CD4-positive, alpha-beta memory T cell (primary cell): ENCODE measurements around the gene TCERG1L. TPM values are rescaled to one million over a fixed set of nuclear protein-coding genes. Genes with fewer than 3 reads are reported as not detected.

Source experiments
- CTCF ChIA-PET: fragments of 350-600 bp; sonication (Branson Sonifier 250); formaldehyde crosslinking; loops from one replicate; lab custom pipeline; 2021; ENCODE audit warnings: inconsistent platforms; ENCODE audit not compliant: partially characterized antibody; lab: Charles Lee
- POLR2A ChIA-PET: fragments of 350-600 bp; sonication (Branson Sonifier 250); formaldehyde crosslinking; loops from one replicate; lab custom pipeline; 2021; ENCODE audit not compliant: partially characterized antibody; lab: Charles Lee
- DNase-seq, 5 donors: peaks; one replicate each; pipeline versions ENCODE4 v3.0.0 to v3.0.0-alpha.2; 2020 to 2022; ENCODE audit warnings: mixed read lengths in 1 of 5
- H3K27ac ChIP-seq: one replicate; pipeline ENCODE4 v1.7.0; 2013; ENCODE audit warnings: low read depth, low read length
- H3K27me3 ChIP-seq: 2 replicates; pipeline ENCODE4 v1.7.0; 2013; ENCODE audit warnings: mild to moderate bottlenecking, low read length, moderate library complexity; ENCODE audit not compliant: insufficient read depth
- H3K36me3 ChIP-seq: 2 replicates; pipeline ENCODE4 v1.7.0; 2013; ENCODE audit warnings: mild to moderate bottlenecking, low read length, moderate library complexity; ENCODE audit not compliant: insufficient read depth
- H3K4me1 ChIP-seq: 2 replicates; pipeline ENCODE4 v1.7.0; 2013; ENCODE audit warnings: mild to moderate bottlenecking, low read length, moderate library complexity; ENCODE audit not compliant: insufficient read depth
- H3K4me3 ChIP-seq, 2 donors: one replicate each; pipeline ENCODE4 v1.7.0; 2013; ENCODE audit warnings: low read length in 2 of 2, mild to moderate bottlenecking in 1 of 2
- H3K9me3 ChIP-seq, 2 donors: one replicate each; pipeline ENCODE4 v1.7.0; 2013; ENCODE audit warnings: low read length in 2 of 2, control low read depth in 1 of 2; ENCODE audit not compliant: control insufficient read depth in 1 of 2
- H3K27ac Mint-ChIP-seq, 7 donors: one replicate each; pipeline ENCODE4 v1.8.0; 2020 to 2021; ENCODE audit warnings: mixed read lengths in 7 of 7, mild to moderate bottlenecking in 6 of 7, inconsistent platforms in 3 of 7, moderate library complexity in 3 of 7
- H3K27me3 Mint-ChIP-seq, 2 donors: one replicate each; pipeline ENCODE4 v1.8.0; 2020 to 2021; ENCODE audit warnings: mixed read lengths in 2 of 2
- H3K36me3 Mint-ChIP-seq, 2 donors: one replicate each; pipeline ENCODE4 v1.8.0; 2020 to 2021; ENCODE audit warnings: mixed read lengths in 2 of 2, inconsistent platforms in 1 of 2, mild to moderate bottlenecking in 1 of 2
- H3K4me1 Mint-ChIP-seq, 4 donors: one replicate each; pipeline ENCODE4 v1.8.0; 2020 to 2021; ENCODE audit warnings: mixed read lengths in 4 of 4, mild to moderate bottlenecking in 1 of 4
- H3K4me3 Mint-ChIP-seq, 8 donors: one replicate each; pipeline ENCODE4 v1.8.0; 2020 to 2021; ENCODE audit warnings: mixed read lengths in 8 of 8, mild to moderate bottlenecking in 7 of 8, moderate library complexity in 6 of 8, inconsistent platforms in 3 of 8
- H3K9me3 Mint-ChIP-seq, 8 donors: one replicate each; pipeline ENCODE4 v1.8.0; 2020 to 2021; ENCODE audit warnings: mixed read lengths in 8 of 8, mild to moderate bottlenecking in 5 of 8, inconsistent platforms in 3 of 8, moderate library complexity in 1 of 8
- intact Hi-C: fragments of 100-400 bp; cut with micrococcal nuclease; formaldehyde crosslinking; loops from one replicate; pipeline ENCODE4 v1.15.1; 2023
- polyA plus RNA-seq, 2 donors: library from polyadenylated mRNA; unstranded; fragments of 300-500 nt; fragmentation: Illumina TruSeq; gene quantifications; one replicate each; pipeline ENCODE4 v1.2.3, GENCODE V29; 2021
- total RNA-seq, 2 experiments: library from RNA; stranded (reverse); gene quantifications; one replicate each; pipeline ENCODE4 v1.2.3, GENCODE V29; 2021

The TCERG1L gene
- total and polyA plus RNA-seq, 4 experiments from 2014 or later, result not detected

GRCh38 chr10:131206111-131206995 lies 105.2 kb downstream of the TCERG1L start:
- H3K4me1 ChIP-seq, result no peaks in the 10 kb centered on the region
- no peak for DNase-seq

GRCh38 chr10:131205556-131205955 lies 106.0 kb downstream of the TCERG1L start:
- Histone ChIP-seq H3K4me1 (no peaks in the 10 kb centered on the region), H3K36me3 (no peaks in the 10 kb centered on the region), H3K27me3 (no peaks in the 10 kb centered on the region), H3K27ac (no peak overlapping the region), H3K9me3 (no peaks in the 10 kb centered on the region), H3K4me3 (no peak overlapping the region)
- POLR2A ChIA-PET, result no interaction called here
- H3K27me3 Mint-ChIP-seq, result no peaks in the 10 kb centered on the region
- no peak for DNase-seq
- H3K36me3 Mint-ChIP-seq, result no peaks in the 10 kb centered on the region
- intact Hi-C loops, result no loop called here
- no peak overlapping the region for H3K27ac Mint-ChIP-seq
- H3K9me3 Mint-ChIP-seq, result peaks cover 0 to 5% (median under 1%) of the 10 kb centered on the region in 8 donors
- no peak overlapping the region for H3K4me3 Mint-ChIP-seq
- no peaks in the 10 kb centered on the region for H3K4me1 Mint-ChIP-seq
- CTCF ChIA-PET, result no interaction called here

More at GRCh38 chr10:131206111-131206995, 105.2 kb downstream of the TCERG1L start:
- POLR2A ChIA-PET, result no interaction called here
- Histone ChIP-seq H3K4me3 (no peak overlapping the region), H3K27me3 (no peaks in the 10 kb centered on the region), H3K9me3 (no peaks in the 10 kb centered on the region), H3K36me3 (no peaks in the 10 kb centered on the region), H3K27ac (no peak overlapping the region)
- Mint-ChIP-seq H3K27ac (no peak overlapping the region), H3K4me1 (no peaks in the 10 kb centered on the region), H3K9me3 (peaks cover 0 to 5% (median 0%) of the 10 kb centered on the region in 8 donors), H3K36me3 (no peaks in the 10 kb centered on the region), H3K27me3 (no peaks in the 10 kb centered on the region), H3K4me3 (no peak overlapping the region)
- intact Hi-C loops, result no loop called here
- CTCF ChIA-PET, result no interaction called here

DNA sequence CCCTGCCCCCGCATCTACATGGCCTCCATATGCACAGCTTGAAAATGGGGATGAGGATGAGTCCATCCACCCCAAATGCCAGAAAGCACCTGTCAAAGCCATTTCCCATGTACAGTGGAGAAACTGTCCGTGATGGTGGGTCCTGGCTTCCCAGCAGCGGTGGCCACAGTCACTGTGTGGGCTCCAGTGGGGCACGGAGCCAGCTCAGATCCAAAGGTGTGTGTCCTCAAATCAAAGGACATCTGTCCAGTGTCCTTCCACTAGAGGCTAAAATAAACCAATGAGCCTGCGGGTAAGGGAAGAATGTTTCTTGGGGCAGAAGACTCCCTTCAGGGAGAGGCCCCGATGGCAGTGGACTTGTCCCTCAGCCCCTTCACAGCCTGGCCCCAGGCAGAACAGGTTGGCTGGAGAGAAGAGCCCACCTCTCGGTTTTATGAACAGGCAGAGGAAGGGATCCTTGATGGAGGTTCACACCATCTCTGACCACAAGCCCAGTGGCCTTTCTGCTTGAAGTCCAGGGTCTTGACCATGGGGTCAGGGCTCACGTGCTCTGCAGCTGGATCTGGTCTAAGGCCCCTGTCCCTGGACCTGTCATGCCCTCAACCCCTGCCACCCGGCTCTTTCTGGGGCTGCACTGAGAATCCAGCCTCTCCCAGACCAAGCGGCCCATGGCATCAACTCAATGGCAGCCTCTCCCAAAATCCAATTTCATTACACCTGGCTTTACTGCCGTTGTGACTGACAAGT lies 106.9 kb downstream of the TCERG1L start:
- no peaks in the 10 kb centered on the region for H3K27me3 ChIP-seq
- CTCF ChIA-PET, result no interaction called here
- intact Hi-C loops, result no loop called here
- no peak overlapping the region for H3K27ac Mint-ChIP-seq
- H3K36me3 Mint-ChIP-seq, result no peaks in the 10 kb centered on the region
- peaks cover 0 to 5% (median under 1%) of the 10 kb centered on the region in 8 donors for H3K9me3 Mint-ChIP-seq
- H3K4me1 Mint-ChIP-seq, result no peaks in the 10 kb centered on the region
- H3K4me3 ChIP-seq, result no peak overlapping the region
- no peaks in the 10 kb centered on the region for H3K9me3 ChIP-seq
- no peak for DNase-seq
- POLR2A ChIA-PET, result no interaction called here
- no peak overlapping the region for H3K4me3 Mint-ChIP-seq
- H3K27ac ChIP-seq, result no peak overlapping the region
- H3K27me3 Mint-ChIP-seq, result no peaks in the 10 kb centered on the region
- H3K4me1 ChIP-seq, result no peaks in the 10 kb centered on the region
- no peaks in the 10 kb centered on the region for H3K36me3 ChIP-seq

DNA sequence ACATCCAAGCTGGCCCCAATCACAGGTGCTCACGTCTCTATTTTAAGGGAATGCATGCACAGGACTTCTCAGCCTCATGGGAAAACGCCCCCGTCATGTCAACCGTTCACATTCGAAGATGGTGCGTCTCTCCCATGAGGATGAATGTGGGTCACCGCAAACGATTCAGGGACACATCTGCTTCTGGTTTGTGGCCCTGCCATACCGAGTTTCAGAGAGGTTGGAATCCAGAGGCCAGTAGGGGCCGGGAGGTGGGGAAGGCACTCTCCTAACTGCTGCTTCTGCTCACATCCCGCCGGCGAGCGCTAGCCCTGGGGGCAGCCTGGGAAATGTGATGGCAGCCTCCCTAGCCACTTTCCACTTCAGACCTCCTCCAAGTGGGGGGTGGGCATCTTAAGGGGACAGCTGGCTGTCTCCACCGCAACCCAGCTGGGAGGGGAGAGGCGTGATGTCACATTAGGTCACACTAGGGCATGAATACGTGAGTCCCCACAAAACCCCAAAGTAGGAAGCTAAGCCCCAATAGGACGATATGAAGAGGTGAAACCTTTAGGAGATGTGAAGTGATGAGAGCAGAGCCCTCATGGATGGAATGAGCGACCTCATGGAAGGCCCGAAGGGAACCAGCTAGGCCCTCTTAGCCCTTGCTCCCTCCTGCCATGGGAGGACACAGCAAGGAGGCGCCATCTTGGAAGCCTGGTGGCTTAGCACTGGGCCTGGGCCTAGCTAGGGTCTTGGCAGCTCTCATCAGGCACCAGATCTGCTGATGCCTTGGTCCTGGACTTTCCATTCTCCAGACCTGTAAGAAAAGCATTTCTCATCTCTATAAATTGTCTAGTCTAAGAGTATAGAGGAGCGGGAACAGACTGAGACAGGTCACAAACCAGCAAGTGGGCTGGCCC lies 107.8 kb downstream of the TCERG1L start:
- CTCF ChIA-PET, result no interaction called here
- no peaks in the 10 kb centered on the region for H3K36me3 ChIP-seq
- Mint-ChIP-seq H3K27ac (no peak overlapping the region), H3K27me3 (no peaks in the 10 kb centered on the region), H3K9me3 (peaks cover 0 to 5% (median under 1%) of the 10 kb centered on the region in 8 donors), H3K36me3 (no peaks in the 10 kb centered on the region), H3K4me3 (no peak overlapping the region), H3K4me1 (no peaks in the 10 kb centered on the region)
- H3K27me3 ChIP-seq, result no peaks in the 10 kb centered on the region
- H3K27ac ChIP-seq, result no peak overlapping the region
- no peak overlapping the region for H3K4me3 ChIP-seq
- no peaks in the 10 kb centered on the region for H3K4me1 ChIP-seq
- no peaks in the 10 kb centered on the region for H3K9me3 ChIP-seq
- DNase-seq, result no peak
- POLR2A ChIA-PET, result no interaction called here
- intact Hi-C loops, result no loop called here

DNA sequence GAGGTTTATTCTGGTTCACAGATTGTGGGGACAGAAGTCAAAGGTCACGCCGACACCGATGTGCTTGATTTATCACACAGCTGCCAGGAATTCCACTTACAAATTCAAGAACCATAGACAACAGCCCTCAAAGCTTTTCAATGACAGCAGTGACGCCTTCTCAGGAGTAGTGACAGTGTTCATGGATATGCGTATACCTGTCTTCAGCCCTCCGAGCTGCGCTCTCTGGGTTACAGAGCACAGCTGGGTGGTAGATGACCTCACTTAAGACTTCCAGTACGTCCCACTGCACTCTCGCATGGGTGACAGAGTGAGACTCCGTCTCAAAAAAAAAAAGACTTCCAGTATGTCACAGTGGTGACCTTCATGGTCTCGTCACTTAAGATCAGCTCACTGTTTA lies 108.5 kb downstream of the TCERG1L start:
- DNase-seq, result no peak
- H3K27me3 Mint-ChIP-seq, result no peaks in the 10 kb centered on the region
- H3K4me3 Mint-ChIP-seq, result no peak overlapping the region
- Histone ChIP-seq H3K4me3 (no peak overlapping the region), H3K9me3 (no peaks in the 10 kb centered on the region), H3K27ac (no peak overlapping the region), H3K27me3 (no peaks in the 10 kb centered on the region), H3K36me3 (no peaks in the 10 kb centered on the region), H3K4me1 (no peaks in the 10 kb centered on the region)
- no peaks in the 10 kb centered on the region for H3K36me3 Mint-ChIP-seq
- intact Hi-C loops, result no loop called here
- H3K27ac Mint-ChIP-seq, result no peak overlapping the region
- CTCF ChIA-PET, result no interaction called here
- no peaks in the 10 kb centered on the region for H3K4me1 Mint-ChIP-seq
- peaks cover 0 to 9% (median under 1%) of the 10 kb centered on the region in 8 donors for H3K9me3 Mint-ChIP-seq
- POLR2A ChIA-PET, result no interaction called here

DNA sequence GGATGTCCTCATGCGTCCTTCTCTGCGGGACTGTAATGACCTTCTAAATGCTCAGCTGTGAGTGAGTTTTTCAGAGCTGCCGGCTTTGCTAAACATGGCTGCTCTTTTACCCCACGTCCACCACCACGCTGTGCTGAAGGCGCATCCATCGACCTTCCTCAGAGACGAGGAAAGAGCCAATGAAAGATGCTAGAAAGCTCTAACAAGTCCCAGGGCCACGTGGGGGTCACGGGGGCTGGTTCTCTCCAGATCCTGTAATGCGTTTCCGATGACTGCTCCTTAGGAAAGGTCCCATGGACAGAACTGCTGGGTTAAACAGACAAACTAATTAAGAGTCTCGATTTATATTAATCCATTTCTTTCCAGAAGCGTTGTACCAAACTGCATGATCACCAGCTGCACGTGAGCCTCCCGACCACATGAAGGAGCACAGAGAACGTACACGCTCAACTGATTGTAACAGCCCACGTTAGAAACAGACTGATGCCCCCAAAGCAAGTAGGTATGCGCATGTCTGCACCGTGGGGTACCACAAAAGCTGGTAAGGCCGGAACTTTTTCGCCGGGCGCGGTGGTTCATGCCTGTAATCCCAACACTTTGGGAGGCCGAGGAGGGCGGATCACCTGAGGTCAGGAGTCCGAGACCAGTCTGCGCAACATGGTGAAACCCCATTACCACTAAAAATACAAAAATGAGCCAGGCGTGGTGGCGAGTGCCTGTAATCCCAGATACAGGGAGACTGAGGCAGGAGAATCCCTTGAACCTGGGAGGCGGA lies 109.6 kb downstream of the TCERG1L start:
- no peaks in the 10 kb centered on the region for H3K36me3 Mint-ChIP-seq
- intact Hi-C loops, result no loop called here

More for the DNA sequence above, 109.6 kb downstream of the TCERG1L start:
- H3K27me3 Mint-ChIP-seq, result no peaks in the 10 kb centered on the region
- no peaks in the 10 kb centered on the region for H3K27me3 ChIP-seq
- no peaks in the 10 kb centered on the region for H3K9me3 ChIP-seq
- no peaks in the 10 kb centered on the region for H3K4me1 Mint-ChIP-seq
- CTCF ChIA-PET, result no interaction called here
- POLR2A ChIA-PET, result no interaction called here
- H3K36me3 ChIP-seq, result no peaks in the 10 kb centered on the region
- H3K27ac Mint-ChIP-seq, result no peak overlapping the region
- no peak overlapping the region for H3K27ac ChIP-seq
- H3K4me1 ChIP-seq, result no peaks in the 10 kb centered on the region
- H3K4me3 ChIP-seq, result no peak overlapping the region
- no peak for DNase-seq
- peaks cover 0 to 9% (median under 1%) of the 10 kb centered on the region in 8 donors for H3K9me3 Mint-ChIP-seq
- no peak overlapping the region for H3K4me3 Mint-ChIP-seq
